Lower lobe of right lung (tissue), 2 donors: ENCODE data around the gene KAT6B. TPM values are rescaled to one million over a fixed set of nuclear protein-coding genes. Genes with fewer than 3 reads are reported as not detected.

Experiments
- ATAC-seq, 2 donors: fragments of 200-7000 bp; cut with Tn5 transposase; one replicate each; pipeline ENCODE4 v1.9.1; 2020 to 2022; ENCODE audit warnings: mild to moderate bottlenecking in 2 of 2, moderate library complexity in 2 of 2
- DNase-seq: peaks from one replicate; pipeline ENCODE4 v3.0.0-alpha.2; 2020
- H3K27ac ChIP-seq: fragments of 200-600 bp; one replicate; pipeline ENCODE4 v1.8.0; 2022
- H3K27me3 ChIP-seq: fragments of 200-600 bp; one replicate; pipeline ENCODE4 v1.8.0; 2022; ENCODE audit warnings: low read depth
- H3K36me3 ChIP-seq: fragments of 200-600 bp; one replicate; pipeline ENCODE4 v1.8.0; 2022; ENCODE audit warnings: mild to moderate bottlenecking
- H3K4me1 ChIP-seq: fragments of 200-600 bp; one replicate; pipeline ENCODE4 v1.8.0; 2022
- H3K4me3 ChIP-seq: fragments of 200-600 bp; one replicate; pipeline ENCODE4 v1.8.0; 2022; ENCODE audit warnings: mild to moderate bottlenecking
- H3K9me3 ChIP-seq: fragments of 200-600 bp; one replicate; pipeline ENCODE4 v1.8.0; 2022
- intact Hi-C: fragments of 100-400 bp; cut with DNase I; formaldehyde crosslinking; loops from one replicate; pipeline ENCODE4 v1.11.0; 2022
- total RNA-seq: library from RNA; stranded (reverse); fragmentation: NEBNext Ultra II Directional; extraction: Animal tissue kit (Norgen Biotek cat#: 25700); gene quantifications from one replicate; pipeline ENCODE4 v1.2.1, GENCODE V29; 2021
- TF ChIP-seq, protein P1 (sequence below): fragments of 200-600 bp; IDR thresholded peaks from one replicate; pipeline ENCODE4 v1.8.0; 2022; ENCODE audit warnings: antibody characterized with exemption, mild to moderate bottlenecking
- donor health status: DM: no; HTN: yes; CAD: no; lungs with severe emphysema.

The KAT6B gene
- total RNA-seq, 1 donor from 2014 or later: 46.3 TPM

DNA sequence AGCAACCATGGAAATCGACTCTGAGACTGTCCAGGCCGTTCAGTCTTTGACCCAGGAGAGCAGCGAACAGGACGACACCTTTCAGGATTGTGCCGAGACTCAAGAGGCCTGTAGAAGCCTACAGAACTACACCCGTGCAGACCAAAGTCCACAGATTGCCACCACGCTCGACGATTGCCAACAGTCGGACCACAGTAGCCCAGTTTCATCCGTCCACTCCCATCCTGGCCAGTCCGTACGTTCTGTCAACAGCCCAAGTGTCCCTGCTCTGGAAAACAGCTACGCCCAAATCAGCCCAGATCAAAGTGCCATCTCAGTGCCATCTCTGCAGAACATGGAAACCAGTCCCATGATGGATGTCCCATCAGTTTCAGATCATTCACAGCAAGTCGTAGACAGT is 203.0 kb downstream of the KAT6B start:
- H3K9me3 ChIP-seq: no peaks in the 10 kb centered on the region
- TF ChIP-seq, protein P1, sequence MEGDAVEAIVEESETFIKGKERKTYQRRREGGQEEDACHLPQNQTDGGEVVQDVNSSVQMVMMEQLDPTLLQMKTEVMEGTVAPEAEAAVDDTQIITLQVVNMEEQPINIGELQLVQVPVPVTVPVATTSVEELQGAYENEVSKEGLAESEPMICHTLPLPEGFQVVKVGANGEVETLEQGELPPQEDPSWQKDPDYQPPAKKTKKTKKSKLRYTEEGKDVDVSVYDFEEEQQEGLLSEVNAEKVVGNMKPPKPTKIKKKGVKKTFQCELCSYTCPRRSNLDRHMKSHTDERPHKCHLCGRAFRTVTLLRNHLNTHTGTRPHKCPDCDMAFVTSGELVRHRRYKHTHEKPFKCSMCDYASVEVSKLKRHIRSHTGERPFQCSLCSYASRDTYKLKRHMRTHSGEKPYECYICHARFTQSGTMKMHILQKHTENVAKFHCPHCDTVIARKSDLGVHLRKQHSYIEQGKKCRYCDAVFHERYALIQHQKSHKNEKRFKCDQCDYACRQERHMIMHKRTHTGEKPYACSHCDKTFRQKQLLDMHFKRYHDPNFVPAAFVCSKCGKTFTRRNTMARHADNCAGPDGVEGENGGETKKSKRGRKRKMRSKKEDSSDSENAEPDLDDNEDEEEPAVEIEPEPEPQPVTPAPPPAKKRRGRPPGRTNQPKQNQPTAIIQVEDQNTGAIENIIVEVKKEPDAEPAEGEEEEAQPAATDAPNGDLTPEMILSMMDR: no peak
- peaks cover 63% of the 10 kb centered on the region for H3K36me3 ChIP-seq
- H3K27ac ChIP-seq: no peak overlapping the region
- ATAC-seq (no peak), DNase-seq (no peak)
- H3K4me3 ChIP-seq: no peak overlapping the region
- no peaks in the 10 kb centered on the region for H3K4me1 ChIP-seq
- no peaks in the 10 kb centered on the region for H3K27me3 ChIP-seq
- intact Hi-C loops: no loop called here

DNA sequence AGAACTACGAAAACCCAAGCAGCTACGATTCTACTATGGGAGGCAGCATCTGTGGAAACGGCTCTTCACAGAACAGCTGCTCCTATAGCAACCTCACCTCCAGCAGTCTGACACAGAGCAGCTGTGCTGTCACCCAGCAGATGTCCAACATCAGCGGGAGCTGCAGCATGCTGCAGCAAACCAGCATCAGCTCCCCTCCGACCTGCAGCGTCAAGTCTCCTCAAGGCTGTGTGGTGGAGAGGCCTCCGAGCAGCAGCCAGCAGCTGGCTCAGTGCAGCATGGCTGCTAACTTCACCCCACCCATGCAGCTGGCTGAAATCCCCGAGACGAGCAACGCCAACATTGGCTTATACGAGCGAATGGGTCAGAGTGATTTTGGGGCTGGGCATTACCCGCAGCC is 203.5 kb downstream of the KAT6B start:
- ATAC-seq: peak; percentile 33 to 67
- Histone ChIP-seq H3K27ac (no peak overlapping the region), H3K4me3 (no peak overlapping the region), H3K36me3 (peaks cover 62% of the 10 kb centered on the region), H3K27me3 (no peaks in the 10 kb centered on the region), H3K9me3 (no peaks in the 10 kb centered on the region), H3K4me1 (no peaks in the 10 kb centered on the region)
- intact Hi-C loops: no loop called here
- no peak for DNase-seq
- TF ChIP-seq, protein P1: no peak

DNA sequence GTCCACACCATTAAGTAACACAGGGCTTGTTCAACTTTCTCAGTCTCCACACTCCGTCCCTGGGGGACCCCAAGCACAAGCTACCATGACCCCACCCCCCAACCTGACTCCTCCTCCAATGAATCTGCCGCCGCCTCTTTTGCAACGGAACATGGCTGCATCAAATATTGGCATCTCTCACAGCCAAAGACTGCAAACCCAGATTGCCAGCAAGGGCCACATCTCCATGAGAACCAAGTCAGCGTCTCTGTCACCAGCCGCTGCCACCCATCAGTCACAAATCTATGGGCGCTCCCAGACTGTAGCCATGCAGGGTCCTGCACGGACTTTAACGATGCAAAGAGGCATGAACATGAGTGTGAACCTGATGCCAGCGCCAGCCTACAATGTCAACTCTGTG is 204.0 kb downstream of the KAT6B start:
- H3K4me3 ChIP-seq: no peak overlapping the region
- intact Hi-C loops: no loop called here
- peaks cover 56% of the 10 kb centered on the region for H3K36me3 ChIP-seq
- H3K27me3 ChIP-seq: no peaks in the 10 kb centered on the region
- H3K27ac ChIP-seq: no peak overlapping the region
- ATAC-seq (no peak), DNase-seq (no peak)
- no peaks in the 10 kb centered on the region for H3K4me1 ChIP-seq
- H3K9me3 ChIP-seq: no peaks in the 10 kb centered on the region
- TF ChIP-seq, protein P1: no peak

DNA sequence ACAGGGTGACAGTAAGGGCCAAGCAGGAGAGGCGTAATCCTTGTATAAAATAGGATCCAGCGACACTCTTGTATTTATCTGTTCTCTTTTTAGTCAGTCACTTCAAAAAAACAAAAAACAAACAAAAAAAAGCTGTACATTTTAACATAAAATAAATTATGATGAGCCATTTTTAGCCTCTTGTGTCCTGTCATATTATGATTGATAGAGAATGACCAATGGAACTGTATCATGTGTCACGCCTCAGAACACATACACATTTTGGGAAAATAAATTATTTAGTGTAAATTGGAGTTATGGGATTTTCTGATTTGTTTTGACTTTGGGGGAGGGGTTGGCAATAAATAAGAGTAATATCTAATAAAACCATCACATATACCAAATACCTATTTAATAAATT is 205.7 kb downstream of the KAT6B start:
- H3K36me3 ChIP-seq: peaks cover 39% of the 10 kb centered on the region
- DNase-seq (no peak), ATAC-seq (no peak)
- no peak overlapping the region for H3K4me3 ChIP-seq
- intact Hi-C loops: no loop called here
- no peaks in the 10 kb centered on the region for H3K27me3 ChIP-seq
- TF ChIP-seq, protein P1: no peak
- no peaks in the 10 kb centered on the region for H3K4me1 ChIP-seq
- H3K27ac ChIP-seq: no peak overlapping the region
- H3K9me3 ChIP-seq: no peaks in the 10 kb centered on the region

DNA sequence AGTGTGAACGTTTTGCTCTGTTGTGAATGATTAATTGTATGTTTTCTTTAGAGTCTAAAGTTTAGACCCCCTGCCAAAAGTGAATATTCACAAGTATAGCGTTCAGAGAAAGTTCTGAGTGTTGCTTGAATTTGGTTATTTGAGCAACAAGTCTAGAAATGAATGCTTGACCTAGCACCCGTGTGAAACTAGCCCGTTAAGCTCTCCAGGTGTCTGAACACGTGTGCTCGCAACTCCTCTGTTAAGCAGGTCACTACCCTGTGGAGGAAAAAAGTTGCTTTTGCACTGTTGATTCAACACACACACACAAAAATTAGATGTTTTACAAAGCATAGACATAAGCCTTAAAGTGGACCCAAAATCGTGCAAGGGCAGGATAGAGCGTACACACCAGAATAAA is 206.4 kb downstream of the KAT6B start:
- Histone ChIP-seq H3K27me3 (no peaks in the 10 kb centered on the region), H3K36me3 (peaks cover 32% of the 10 kb centered on the region), H3K4me1 (no peaks in the 10 kb centered on the region), H3K4me3 (no peak overlapping the region), H3K9me3 (no peaks in the 10 kb centered on the region), H3K27ac (no peak overlapping the region)
- ATAC-seq: no peak
- TF ChIP-seq, protein P1: no peak
- no peak for DNase-seq
- intact Hi-C loops: no loop called here
